GM21723 (cell line): ENCODE data around the gene ZNF688.

Experiments used
- ATAC-seq: cut with Tn5 transposase; IDR thresholded peaks from one replicate; pipeline ENCODE4 v1.9.1; 2021; ENCODE audit warnings: mild to moderate bottlenecking, moderate library complexity; ENCODE audit not compliant: unreplicated experiment

The ZNF688 gene

DNA sequence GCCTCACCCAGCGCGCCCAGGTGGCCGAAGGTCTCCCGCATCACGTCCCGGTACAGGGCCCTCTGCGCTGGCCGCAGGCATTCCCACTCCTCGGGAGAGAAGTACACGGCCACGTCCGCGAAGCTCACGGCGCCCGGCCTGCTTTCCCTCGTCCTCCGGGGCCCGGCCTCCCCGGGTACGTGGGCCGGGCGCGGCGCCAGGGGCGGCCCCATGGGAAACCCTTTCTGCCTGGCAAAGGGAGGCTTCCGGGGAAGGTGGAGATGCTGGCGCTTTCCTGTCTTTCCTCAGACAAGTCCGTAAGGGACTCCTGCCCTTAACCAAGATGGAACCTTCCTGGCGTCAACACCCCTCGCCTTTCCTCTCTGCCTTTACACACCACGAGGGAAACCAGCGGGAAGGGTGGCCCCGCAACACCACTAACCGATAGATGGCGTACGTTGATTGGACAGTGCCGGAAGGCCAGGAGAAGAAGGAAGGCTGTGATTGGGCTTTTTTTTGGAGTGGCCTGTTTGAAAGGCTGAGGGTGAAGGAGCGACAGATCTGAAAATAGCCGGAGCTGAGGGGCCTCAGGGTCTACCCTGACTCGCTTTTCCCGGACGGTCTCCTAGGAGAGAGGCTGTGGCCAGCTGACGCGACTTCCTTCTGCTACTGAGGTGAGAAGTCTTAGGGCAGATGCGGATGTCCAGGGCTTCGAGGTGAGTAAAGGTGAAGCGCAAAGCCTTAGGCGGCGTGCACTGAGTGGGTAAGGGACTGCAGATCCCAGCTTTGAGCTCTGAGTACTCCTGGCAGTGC lies 14.1 kb upstream of the ZNF688 start, which contains the start of gene ZNF785:
Gene ZNF785 (minus strand): TSS at position 298 of the 792 bp plus-strand sequence. CDS start 86 bp downstream, at position 212.
- peak; percentile 92 for ATAC-seq

- peak; percentile 30 for ATAC-seq
Observed at GRCh38 chr16:30585022-30585399, 13.5 kb upstream of the ZNF688 start.

- ATAC-seq = no peak
Observed at GRCh38 chr16:30582611-30583340, 11.3 kb upstream of the ZNF688 start.

- ATAC-seq = no peak
Observed at GRCh38 chr16:30581457-30581856, 9.9 kb upstream of the ZNF688 start.

DNA sequence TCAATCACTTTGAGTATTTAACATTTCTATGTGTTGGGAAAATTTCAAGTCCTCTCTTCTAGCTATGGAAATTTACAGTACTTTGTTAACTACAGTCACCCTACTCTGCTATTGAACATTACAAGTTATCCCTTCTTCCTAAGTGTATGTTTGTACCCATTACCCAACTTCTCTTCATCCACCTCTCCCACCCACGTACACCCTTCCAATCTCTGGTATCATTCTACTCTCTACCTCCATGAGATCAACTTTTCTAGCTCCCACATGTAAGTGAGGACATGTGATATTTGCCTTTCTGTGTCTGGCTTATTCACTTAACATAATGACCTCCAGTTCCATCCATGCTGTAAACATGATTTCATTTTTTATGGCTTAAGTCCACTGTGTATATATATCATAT lies 3.2 kb upstream of the ZNF688 start:
- ATAC-seq = no peak

DNA sequence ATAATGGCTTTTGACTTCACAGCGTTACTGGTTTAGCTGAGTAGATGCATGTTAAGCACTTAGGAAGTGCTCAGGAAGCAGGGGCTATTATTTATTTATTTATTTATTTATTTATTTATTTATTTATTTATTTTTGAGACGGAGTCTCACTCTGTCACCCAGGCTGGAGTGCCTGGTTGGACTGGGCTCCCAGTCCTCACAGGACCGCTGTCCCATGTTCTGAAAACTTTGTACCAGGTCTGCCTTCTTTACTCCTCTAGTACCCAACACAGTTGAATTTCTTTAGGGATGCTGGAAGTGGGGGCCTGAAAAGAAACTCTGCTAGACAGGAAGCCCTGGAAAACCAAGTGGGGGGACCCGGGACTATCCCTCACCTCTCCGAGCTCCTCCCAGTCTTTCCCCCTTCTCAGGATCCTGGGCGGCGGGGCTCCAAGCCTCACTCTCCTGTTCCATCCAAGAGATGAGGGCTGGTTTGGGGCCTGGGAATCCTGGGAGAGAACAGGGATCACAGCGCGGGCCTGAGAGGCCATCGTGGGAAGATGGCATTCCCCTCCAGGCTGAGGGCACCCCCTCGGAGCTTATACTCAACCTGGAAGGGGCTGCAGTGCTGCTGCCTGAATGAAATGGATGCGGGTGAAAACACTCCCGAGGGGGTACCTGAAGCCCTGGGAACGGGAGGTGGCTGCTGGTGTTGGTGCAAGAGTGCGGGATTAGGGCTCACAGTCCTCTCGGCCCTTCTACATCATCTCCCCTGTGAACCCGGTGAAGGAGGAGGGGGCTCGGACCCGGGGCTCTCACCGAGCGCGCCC lies 674 bp downstream of the ZNF688 start:
- no peak for ATAC-seq

GRCh38 chr16:30569746-30570635 lies 1.5 kb downstream of the ZNF688 start:
- no peak for ATAC-seq

DNA sequence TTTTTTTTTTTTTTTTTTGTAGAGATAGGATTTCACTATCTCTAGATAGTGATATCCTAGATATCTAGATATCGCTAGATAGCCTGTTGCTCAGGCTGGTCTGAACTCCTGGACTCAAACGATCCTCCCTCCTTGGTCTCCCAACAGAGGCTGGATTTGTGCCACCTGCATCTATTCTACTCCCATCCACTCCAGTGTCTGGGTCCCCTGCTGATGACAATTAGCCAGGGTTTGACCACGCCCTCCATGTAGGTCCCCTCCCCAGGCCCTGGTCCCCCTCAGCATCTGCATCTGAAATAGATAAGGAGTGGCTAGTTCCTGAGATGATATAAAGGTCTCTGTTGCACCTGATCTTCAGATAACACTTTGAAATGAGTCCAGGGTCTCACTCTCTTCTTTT lies 2.2 kb downstream of the ZNF688 start:
- ATAC-seq = no peak

DNA sequence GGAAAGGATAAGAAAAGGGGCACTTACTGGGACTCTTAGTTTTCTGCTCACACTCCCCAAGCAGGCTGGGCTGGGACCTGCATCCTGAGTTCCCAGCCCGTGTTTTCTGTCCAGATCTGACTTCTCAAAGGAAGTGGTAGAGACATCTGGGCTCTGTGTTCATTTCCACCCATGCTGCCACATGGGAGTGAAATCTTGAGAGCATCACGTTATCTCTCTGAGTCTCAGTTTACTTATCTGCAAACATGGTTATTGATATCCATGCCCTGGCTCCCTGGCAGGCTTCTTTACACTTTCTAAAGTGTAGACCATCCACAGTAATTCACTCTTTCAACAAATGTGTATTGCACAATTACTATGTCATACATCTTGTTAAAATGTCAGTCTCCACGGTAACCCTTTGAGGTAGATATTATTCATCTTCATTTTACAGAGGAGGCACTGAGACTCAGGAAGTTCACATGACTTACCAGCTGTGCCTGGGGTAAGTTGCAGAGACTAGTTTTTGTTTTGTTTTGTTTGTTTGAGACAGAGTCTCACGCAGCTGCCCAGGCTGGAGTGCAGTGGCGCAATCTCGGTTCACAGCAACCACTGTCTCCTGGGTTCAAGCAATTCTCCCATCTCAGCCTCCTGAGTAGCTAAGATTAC lies 3.4 kb downstream of the ZNF688 start:
- ATAC-seq = no peak

GRCh38 chr16:30567160-30567990 lies 4.1 kb downstream of the ZNF688 start:
- ATAC-seq = no peak

DNA sequence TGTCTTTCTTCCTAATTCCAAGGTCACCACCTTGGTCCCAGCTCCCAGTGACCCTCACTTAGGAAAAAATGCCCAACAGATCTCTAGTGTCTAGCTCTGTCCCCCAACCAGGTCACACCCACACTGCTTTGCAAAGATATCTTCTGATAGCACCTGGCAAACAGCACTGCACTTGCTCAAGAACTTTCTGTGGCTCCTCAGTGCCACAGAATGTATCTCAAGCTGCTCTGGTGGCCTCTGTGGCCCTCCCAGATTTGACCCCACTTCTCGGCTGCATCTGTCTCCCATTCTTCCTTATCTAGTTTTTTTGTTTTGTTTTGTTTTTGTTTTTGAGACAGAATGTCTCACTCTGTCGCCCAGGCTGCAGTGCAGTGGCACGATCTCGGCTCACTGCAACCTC lies 5.0 kb downstream of the ZNF688 start:
- ATAC-seq = no peak

DNA sequence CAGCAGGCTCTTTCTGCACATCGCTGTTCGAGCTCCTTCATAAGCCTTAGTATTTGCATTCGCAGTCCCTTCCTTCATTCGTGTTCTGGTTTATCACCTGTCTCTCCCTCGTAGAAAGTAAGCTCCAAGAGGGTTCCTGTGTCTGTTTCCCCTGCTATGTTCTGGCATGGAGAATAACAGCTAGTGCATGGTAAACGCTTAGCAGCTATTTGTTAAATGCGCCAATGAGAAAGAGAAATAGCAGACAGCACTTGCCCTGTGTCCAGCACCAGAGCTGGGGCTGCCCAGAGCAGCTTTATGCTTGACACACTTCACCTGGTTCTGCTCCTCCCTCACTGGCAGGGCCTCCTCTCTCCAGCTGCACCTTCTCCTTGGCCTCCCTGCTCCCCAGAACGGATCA lies 5.5 kb downstream of the ZNF688 start:
- ATAC-seq = no peak

DNA sequence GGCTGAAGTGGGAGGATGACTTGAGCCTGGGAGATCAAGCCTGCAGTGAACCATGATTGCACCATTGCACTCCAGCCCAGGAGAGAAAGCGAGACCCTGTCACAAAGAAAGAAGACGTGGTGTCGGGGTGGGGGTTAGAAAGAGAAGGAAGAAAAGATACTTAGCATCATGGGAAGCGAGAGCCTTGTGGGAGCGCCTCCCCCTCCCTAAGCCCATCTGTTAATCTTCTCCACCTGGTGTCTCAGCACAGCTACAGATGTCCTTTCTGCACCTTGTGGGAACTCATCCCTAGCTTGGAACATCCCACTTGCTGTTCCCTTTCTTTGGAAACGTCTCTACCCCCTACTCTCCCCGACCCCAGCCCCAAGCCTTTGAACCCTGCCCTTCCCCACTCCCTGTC lies 6.0 kb downstream of the ZNF688 start:
- no peak for ATAC-seq

- ATAC-seq = no peak
Observed at GRCh38 chr16:30562021-30562420, 9.5 kb downstream of the ZNF688 start.

GRCh38 chr16:30561089-30561816 lies 10.3 kb downstream of the ZNF688 start:
- ATAC-seq = no peak

- no peak for ATAC-seq
Observed at GRCh38 chr16:30559690-30560089, 11.8 kb downstream of the ZNF688 start.

GRCh38 chr16:30558789-30559377 lies 12.6 kb downstream of the ZNF688 start:
- no peak for ATAC-seq
